Stimulated activated CD8-positive, alpha-beta memory T cell treated with anti-CD3 and anti-CD28 coated beads, Interleukin-15, amount 100 ng/mL, for 48 hours (primary cell): Measurements from ENCODE around the gene KCNJ14.
"Not testable (repeated sequence)": the region's sequence is repeated elsewhere in the genome, so short reads cannot be mapped to it uniquely, and the experiment has no call there.

Experiments
- DNase-seq, 2 donors: peaks; one replicate each; pipeline ENCODE4 v3.0.0-alpha.2; 2020; ENCODE audit warnings: low read depth in 2 of 2

KCNJ14 gene

GRCh38 chr19:48488478-48488877, 33.1 kb downstream of the KCNJ14 start:
- DNase-seq = not testable (repeated sequence)

DNA sequence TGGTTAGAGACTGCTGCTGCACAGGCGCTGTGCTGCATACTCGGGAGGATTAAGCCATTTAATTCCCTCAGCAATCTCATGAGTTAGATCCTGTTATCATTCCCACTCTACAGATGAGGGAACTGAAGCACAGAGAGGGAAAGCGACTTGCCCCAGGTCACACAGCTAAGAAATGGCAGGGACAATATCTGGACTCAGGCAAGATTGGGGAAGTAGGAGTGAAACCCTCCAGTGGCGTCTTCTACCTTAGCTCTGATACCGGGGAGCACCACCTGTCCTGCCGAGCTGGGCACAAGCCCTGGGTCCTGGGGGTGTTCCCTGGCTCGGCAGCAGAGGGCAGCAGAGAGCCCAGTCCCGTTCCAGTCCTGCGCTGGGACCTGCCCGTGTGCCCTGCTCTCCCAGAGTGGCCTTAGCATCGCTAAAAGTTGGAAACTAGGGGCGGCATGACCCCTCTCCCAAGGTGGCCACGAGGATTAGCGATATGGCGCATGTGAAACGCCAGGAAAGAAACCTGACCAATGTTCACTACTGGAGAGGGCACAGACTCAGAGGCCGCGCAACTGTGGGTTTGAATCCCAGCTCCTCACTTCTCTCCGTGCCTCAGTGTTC, 34.3 kb downstream of the KCNJ14 start:
- DNase-seq = peak; percentile 69 to 71

- DNase-seq = peak in 1 of 2 donors; percentile 28
Observed at GRCh38 chr19:48490981-48491792, 35.8 kb downstream of the KCNJ14 start.

DNA sequence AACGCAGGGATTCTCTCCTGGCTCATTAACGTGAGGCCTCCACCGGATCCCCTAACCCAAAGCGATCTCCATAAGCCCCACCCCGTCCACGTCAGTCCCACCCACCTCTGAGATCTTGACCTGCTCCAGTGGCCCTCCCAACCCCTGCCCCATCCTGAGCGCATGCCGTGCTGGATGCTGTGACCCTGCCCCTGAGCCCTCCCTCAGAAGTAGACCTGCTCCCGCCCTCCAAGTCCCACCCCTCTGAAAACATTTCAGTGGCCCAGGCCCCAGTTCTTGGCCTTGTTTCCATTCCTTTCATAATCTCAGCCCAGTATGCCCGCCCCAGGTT, 36.4 kb downstream of the KCNJ14 start:
- DNase-seq = no peak

- DNase-seq = peak; percentile 65 to 82
Observed at GRCh38 chr19:48492925-48493717, 37.7 kb downstream of the KCNJ14 start.

- no peak for DNase-seq
Observed at GRCh38 chr19:48493718-48494401, 38.5 kb downstream of the KCNJ14 start.

GRCh38 chr19:48495396-48495795, 40.0 kb downstream of the KCNJ14 start:
- no peak for DNase-seq

- no peak for DNase-seq
Observed at GRCh38 chr19:48496959-48497727, 41.8 kb downstream of the KCNJ14 start.

DNA sequence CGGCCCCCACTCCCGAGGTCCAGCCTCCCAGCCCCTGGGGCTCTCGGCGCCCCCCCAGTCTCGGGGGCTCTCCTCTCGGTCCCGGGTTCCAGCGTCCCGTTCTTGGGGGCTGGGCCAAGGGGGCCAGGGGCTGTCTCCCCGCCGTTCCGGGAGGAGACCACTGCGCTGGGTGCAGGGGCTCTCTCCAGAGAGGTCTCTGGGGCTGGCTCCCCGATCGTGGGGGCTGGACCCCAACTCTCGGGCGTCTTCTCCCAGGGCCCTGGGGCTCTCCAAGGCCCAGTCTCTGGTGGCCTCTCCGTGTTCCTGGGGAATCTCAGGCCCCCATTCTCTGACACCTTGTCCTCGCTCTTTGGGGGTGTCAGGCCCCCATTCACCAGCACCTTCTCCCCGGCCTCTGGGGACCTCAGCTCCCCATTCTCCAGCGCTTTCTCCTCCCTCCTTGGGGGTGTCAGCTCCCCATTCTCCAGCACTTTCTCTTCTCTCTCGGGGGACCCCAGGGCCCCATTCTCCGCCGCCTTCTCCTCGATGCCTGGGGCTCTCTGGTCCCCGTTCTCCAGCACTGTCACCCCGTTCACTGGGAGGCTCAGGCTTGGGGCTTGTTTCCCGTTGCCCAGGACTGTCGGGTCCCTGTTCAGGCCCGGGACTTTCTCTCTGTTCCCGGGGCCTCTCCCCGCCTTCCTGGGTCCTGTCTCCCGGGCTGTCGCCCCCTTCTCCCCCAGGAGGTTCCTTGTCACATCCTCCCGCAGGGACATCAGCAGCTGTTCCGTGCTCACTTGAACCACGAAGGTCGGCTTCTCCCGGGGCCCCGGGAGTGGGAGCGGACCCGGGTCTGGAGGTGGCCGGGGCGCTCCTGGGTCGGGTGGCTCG, 42.6 kb downstream of the KCNJ14 start:
- no peak for DNase-seq

GRCh38 chr19:48498595-48499311, 43.4 kb downstream of the KCNJ14 start:
- DNase-seq = no peak

DNA sequence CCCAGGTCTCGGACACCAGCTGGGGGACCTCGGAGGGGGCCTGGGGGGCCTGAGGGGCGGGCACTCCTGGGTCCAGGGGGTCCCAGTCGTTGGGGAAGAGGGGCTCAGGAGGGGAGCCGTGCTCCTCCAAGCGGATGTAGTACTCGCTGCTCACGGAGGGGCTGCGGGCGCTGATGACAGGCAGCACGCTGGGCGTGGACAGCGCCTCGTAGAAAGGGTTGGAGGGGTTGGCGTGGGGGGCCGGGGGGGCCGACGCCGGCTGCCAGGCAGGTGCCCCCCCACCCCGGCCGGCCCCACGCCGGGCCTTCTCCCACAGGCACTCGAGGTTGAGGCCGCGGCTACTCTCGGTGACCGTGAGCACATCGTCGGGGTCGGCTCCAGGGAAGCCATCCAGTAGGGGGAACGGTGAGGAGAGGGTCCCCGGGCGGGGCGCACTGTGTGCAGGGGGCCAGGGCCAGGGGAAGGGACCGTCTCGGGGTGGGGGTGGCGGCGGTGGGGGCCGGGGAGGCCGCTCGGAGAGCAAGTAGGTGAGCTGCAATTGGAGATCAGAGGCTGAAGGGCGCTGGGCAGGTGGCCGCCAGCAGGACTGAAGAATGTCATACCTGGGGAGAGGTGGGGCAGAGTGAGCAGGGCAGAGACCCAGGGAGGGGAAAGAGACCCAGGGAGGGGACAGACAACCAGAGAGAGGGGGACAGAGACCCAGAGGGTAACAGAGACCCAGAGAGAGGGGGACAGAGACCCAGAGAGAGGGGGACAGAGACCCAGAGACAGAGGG, 44.1 kb downstream of the KCNJ14 start:
- no peak for DNase-seq

DNA sequence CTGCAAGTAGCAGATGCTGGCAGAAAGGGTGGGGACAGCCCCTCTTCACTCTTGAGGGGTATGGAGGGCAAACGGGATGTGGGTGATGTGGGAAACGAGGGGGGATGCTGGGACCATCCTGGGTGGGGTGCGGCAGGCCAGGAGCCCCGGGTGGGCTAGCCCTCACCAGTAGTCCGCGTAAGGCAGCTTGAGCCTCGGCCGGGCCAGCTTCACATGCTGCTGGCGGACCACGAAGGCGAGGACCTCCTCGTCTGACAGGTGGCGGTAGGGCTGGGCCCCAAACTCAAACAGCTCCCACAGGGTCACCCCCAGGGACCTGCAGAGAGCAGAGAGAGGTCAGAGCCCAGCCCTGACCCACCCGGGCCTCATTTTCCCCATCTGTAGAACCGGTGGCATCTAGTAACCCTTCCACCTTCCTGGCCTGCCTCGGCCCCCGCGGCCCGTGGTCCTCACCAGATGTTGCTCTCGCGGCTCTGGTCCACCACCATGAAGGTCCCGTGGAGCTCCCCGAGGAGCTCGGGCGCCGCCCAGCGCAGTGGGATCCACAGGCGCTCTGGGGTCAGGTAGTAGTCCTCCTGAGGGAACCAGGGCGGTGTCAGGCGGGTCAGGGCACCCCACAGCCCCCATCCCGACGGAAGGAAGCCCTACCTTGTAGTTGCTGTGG, 45.6 kb downstream of the KCNJ14 start:
- DNase-seq = no peak

GRCh38 chr19:48501494-48502349, 46.3 kb downstream of the KCNJ14 start:
- DNase-seq = peak in 1 of 2 donors; percentile 60

DNA sequence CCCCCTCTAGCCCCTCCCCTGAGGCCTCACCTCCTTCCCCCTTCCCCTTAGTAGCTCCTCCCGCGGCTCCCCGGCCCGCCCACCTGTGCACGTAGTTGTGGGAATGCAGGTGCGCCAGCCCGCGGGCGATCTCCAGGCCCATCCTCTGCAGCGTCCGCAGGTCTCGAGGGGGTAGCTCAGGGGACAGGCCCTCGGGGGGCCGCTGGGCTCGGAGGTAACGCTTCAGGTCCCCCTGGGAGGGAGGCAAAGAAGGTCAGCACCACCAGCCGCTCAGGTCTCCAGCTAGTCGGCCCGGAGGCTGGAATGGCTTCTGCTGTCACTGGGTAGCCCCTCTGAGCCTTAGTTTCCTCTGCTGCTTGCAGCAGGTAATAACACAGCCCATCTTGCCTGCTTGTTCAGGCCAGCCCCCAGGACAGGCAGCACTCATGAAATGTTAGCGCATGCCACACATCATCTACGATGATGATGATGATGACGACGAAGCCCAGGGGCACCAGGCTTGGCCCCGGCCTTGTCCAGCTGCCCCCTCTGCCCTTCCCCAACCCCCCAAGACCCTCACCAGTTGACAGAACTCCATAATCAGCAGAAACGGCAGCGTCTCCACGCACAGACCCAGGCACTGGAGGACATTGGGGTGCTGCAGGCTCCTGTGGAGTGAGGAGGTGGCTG, 47.1 kb downstream of the KCNJ14 start:
- no peak for DNase-seq

DNA sequence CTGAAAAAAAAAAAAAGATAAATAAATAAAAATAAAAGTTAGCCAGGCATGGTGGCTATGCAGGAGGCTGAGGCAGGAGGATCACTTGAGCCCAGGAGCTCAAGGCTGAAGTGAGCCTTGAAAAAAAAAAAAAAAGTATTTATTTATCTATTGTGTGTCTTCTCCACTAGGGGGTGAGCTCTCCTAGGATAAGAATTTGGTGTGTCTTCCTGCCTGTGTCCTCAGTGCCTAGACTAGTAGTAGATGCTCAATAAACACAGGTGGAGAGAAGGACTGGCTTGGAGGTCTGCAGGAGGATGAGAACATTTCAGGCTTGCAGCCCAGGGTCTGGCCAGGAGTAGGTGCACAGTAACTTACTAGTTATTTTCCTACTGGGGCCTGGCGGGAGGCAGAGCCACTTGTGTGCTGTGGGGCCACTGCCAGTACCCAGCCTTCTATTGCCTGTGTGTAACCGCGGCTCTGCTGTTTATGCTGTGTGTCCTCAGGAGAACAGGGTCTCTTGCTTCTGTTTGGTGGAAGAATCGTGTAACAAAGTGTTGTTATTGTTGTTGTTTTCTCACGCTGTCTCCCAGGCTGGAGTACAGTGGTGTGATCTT, 50.9 kb downstream of the KCNJ14 start:
- no peak for DNase-seq

DNA sequence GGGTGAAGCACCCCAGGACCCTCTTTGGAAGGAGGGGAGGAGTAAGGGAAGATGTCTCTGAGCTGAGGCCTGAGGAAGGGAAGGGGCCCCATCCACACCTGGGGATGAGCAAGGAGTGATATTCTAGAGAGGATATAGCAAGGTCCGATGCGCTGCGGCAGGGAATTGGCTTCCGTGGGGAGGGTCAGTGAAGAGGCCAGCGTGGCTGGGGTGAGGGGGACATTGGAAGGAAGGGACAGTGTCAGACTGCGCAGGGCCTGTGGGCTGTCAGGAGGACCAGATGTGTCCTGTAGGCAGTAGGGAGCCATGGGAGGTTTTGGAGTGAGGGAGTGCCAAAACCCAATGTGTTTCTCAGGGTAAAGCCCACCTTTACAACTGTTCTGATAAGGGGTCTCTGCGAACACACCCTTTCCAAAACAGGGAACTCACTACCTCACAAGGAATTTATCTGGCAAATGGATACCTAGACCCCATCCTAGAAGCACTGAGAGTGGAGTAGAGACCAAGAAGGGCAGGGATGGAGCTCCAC, 52.6 kb downstream of the KCNJ14 start:
- no peak for DNase-seq
